PC-9 (cell line): ENCODE measurements around the gene ING4.

Experiments
- CTCF ChIP-seq: fragments of 200-600 bp; sonication (generic); conservative IDR thresholded peaks from 2 replicates; pipeline ENCODE4 v1.6.1; 2017; ENCODE audit warnings: mixed run types, antibody characterized with exemption, mild to moderate bottlenecking, moderate library complexity
- EZH2 ChIP-seq: fragments of 200-600 bp; sonication (generic); IDR thresholded peaks from 2 replicates; pipeline ENCODE4 v1.8.0; 2017; ENCODE audit warnings: antibody characterized with exemption, low read depth

GRCh38 chr12:6688999-6689882 is 26.3 kb upstream of the ING4 start, which contains the start of gene ZNF384:
- no peak for TF ChIP-seq EZH2
- TF ChIP-seq CTCF, result no peak
